ENCODE measurements around the gene FAM222A. TPM values are rescaled to one million over a fixed set of nuclear protein-coding genes. Genes with fewer than 3 reads are reported as not detected.

Gene FAM222A
- under 1 TPM; 0.11 to 0.63 TPM for total RNA-seq

DNA sequence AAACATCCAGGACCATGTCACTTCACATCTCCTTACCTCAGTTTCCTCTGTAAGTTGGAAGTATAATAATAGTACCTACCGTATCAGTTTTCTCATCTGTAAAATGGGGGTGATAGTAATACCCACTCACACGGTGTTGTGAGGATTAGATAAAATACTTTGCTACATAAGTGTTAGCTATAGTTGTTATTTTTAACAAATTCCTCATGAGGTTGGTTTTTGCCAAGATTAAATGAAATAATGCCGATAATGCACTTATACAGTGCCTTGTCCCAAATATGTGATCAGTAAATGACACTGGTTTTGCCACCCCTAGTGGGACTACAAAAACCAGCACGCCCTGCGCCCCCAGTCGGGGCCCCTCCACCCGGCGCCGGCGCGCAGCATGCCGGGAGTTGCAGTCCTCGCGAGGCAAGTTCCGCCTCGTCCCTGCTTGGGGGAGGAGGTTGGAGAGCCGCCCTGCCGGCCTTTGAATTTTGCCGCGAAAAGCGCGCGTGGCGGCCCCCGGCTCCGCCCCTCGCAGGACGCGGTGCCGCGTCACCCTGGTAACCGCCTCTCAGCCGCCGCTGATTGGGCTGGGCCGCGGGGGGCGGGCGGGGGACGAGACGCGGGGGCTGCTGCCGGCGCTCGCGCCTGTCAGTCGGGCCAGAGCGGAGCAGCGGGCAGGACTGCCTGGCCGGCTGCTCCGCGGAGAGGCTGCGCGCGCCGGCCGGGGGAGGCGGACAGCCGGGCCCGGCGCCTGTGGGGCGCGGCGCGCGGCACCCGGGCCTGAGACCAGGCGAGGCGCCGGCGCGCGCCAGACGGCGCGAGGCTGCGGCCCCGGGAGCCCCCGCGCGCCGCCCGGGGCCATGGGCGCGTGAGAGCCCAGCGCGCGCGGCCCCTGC lies at the start of gene FAM222A:
Gene FAM222A, plus strand, starts transcription at position 639 of the 884 bp plus-strand sequence. CDS start 30,322 bp downstream, outside the sequence.
- H3K4me3 Mint-ChIP-seq, result peak within 1 kb of the TSS; percentile 36
- peaks cover 5% of the 10 kb centered on the region for H3K4me1 Mint-ChIP-seq
- peak; percentile 93 for ATAC-seq (replicated peaks)
- H3K27me3 Mint-ChIP-seq, result peaks cover 15% of the 10 kb centered on the region
- no peaks in the 10 kb centered on the region for H3K9me3 Mint-ChIP-seq
- H3K36me3 Mint-ChIP-seq (ENCODE audit: low read depth), result no peaks in the 10 kb centered on the region
- H3K27ac Mint-ChIP-seq, result no peak within 1 kb of the TSS

DNA sequence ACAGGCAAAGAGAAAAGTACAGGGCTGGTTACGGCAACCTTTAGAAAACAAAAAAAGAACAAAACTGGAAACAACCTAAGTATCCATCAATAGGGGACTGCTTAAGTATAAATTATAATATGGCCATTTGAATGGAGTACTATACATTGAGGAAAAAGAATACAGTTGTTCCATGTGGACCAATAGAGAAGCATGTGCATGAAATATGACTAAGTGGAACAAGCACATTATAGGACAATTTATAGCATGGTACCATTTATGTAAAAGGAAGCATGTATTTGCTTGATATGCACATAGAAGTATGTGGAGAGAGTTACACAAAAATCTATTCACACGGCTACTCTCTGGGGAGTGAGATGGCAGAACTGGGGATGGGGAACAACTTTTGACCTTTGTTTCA lies 49.2 kb upstream of the FAM222A start:
- peaks cover 3% of the 10 kb centered on the region for H3K27me3 Mint-ChIP-seq
- no peaks in the 10 kb centered on the region for H3K36me3 Mint-ChIP-seq (ENCODE audit: low read depth)
- H3K4me3 Mint-ChIP-seq, result no peak overlapping the region
- H3K27ac Mint-ChIP-seq, result no peak overlapping the region
- no peaks in the 10 kb centered on the region for H3K4me1 Mint-ChIP-seq
- H3K9me3 Mint-ChIP-seq, result no peaks in the 10 kb centered on the region
- ATAC-seq (replicated peaks), result no peak

DNA sequence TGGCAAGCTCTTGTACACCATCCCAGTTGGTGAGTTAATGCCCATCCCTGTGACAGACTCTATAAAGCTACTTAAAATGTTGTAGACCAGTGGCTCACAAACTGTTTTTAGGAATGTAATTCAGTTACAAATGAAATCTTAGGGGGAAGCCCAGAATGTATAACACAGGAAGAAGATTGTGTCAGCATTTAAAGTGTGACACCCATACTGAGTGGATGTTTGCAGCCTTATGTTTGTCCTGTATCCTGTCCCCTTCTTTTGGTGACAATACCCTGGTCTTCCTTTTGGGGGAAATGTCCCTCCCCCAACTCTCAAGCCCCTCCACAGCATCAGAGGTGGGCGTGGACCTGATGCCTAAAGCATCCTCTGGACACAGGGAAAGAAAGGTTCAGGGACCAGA lies 47.6 kb upstream of the FAM222A start:
- H3K9me3 Mint-ChIP-seq, result no peaks in the 10 kb centered on the region
- no peaks in the 10 kb centered on the region for H3K36me3 Mint-ChIP-seq (ENCODE audit: low read depth)
- no peak overlapping the region for H3K4me3 Mint-ChIP-seq
- ATAC-seq (replicated peaks), result no peak
- H3K27ac Mint-ChIP-seq, result no peak overlapping the region
- no peaks in the 10 kb centered on the region for H3K4me1 Mint-ChIP-seq
- peaks cover 11% of the 10 kb centered on the region for H3K27me3 Mint-ChIP-seq

DNA sequence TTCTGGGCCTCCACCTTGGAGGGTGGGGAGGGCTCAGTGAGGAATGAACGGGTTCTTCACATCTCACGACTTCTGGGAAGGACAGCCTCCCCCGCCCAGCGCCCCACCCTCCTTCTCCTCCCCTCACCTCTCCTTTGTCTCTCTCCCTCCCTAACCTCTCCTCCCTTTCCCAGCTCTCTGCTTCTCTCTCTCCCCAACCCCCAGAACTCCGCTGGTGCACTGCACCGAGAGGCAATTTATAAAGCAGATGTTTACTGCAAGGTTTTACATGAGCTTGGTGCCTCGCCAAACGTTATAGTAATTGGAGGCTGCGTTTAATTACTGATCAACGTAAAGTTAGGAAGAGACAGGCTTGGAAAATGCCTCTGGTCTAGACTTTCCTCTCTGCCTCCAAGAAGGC lies 42.9 kb upstream of the FAM222A start:
- H3K9me3 Mint-ChIP-seq, result no peaks in the 10 kb centered on the region
- no peak overlapping the region for H3K4me3 Mint-ChIP-seq
- H3K27ac Mint-ChIP-seq, result no peak overlapping the region
- H3K27me3 Mint-ChIP-seq, result peaks cover 16% of the 10 kb centered on the region
- no peaks in the 10 kb centered on the region for H3K4me1 Mint-ChIP-seq
- ATAC-seq (replicated peaks), result no peak
- no peaks in the 10 kb centered on the region for H3K36me3 Mint-ChIP-seq (ENCODE audit: low read depth)

DNA sequence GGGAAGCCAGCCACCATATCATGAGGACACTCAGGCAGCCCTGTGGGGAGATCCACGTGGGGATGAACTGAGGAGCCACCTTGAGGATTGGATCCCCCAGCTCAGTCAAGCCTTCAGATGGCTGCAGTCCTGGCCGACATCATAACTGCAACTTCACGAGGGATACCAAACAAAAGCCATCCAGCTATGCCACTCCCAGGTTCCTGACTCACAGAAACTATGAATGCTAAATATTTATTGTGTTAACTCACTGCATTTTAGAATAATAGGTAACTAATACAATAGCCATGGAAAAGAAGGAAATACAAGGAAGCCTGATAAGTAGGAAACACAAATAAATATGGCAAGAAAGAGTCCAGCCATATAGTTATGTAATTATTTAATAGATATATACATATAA lies 42.1 kb upstream of the FAM222A start:
- no peaks in the 10 kb centered on the region for H3K36me3 Mint-ChIP-seq (ENCODE audit: low read depth)
- no peak for ATAC-seq (replicated peaks)
- H3K9me3 Mint-ChIP-seq, result no peaks in the 10 kb centered on the region
- no peak overlapping the region for H3K4me3 Mint-ChIP-seq
- no peaks in the 10 kb centered on the region for H3K4me1 Mint-ChIP-seq
- no peak overlapping the region for H3K27ac Mint-ChIP-seq
- peaks cover 16% of the 10 kb centered on the region for H3K27me3 Mint-ChIP-seq

DNA sequence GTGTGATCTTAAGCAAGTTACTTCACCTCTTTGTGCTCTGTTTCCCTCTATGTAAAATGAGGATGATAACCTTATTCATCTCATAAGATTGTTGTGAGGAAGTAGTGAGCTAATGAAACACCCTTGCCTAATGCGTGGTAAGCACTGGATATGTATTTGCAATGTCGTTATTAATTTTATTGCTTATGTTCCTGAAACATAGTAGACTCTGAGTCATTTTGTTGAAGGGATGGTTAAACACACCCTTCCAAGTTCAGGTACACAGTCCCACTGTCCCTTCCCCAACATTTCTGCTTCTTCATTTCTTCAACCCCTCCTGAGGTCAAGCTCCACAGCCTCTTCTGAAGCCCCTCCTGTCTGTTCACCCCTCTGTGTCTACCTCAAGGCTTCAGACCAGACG lies 40.2 kb upstream of the FAM222A start:
- no peak for ATAC-seq (replicated peaks)

DNA sequence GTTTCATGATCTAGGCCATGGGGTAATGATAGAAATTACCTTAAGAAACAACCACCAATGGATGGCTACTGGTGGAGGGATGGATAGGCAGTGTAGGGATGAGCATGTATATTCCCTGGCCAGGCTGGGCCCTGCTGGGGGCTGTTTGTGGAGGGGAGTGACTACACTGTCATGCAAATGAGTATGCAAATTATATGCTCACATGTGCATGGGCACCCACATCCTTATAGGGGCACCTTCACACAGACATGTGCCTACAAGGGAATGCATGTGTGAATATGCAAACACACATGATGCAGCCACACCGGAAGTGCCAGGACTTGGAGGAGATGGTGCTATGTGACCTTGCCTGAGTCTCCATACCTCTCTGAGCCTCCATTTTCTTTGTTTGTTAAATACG lies 39.7 kb upstream of the FAM222A start:
- no peak overlapping the region for H3K27ac Mint-ChIP-seq
- H3K36me3 Mint-ChIP-seq (ENCODE audit: low read depth), result no peaks in the 10 kb centered on the region
- no peak for ATAC-seq (replicated peaks)
- no peak overlapping the region for H3K4me3 Mint-ChIP-seq
- H3K27me3 Mint-ChIP-seq, result peaks cover 14% of the 10 kb centered on the region
- no peaks in the 10 kb centered on the region for H3K9me3 Mint-ChIP-seq
- no peaks in the 10 kb centered on the region for H3K4me1 Mint-ChIP-seq

More for the DNA sequence above, 40.2 kb upstream of the FAM222A start:
- Mint-ChIP-seq H3K27me3 (peaks cover 14% of the 10 kb centered on the region), H3K9me3 (no peaks in the 10 kb centered on the region), H3K36me3 (ENCODE audit: low read depth) (no peaks in the 10 kb centered on the region), H3K4me1 (no peaks in the 10 kb centered on the region), H3K27ac (no peak overlapping the region), H3K4me3 (no peak overlapping the region)

DNA sequence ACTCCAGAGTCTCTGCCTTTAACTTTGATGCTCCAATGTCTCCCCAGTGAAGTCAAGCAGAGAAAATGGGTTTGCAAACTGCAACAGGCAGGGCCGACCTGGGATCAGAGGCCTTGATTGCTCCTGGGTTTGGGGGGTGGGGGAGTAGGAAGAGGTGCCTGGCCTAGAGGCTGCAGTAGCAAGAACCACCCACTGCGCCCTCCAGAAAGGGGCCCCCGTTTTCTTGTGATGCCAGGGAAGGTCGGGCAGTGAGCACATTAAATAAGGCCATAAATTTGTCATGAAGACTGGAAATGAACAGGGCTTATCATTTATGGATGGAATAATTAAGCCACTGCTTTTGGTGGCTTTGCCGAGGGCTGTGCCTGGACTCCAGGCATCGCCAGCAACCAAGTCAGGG lies 38.2 kb upstream of the FAM222A start:
- Mint-ChIP-seq H3K9me3 (no peaks in the 10 kb centered on the region), H3K4me1 (no peaks in the 10 kb centered on the region), H3K36me3 (ENCODE audit: low read depth) (no peaks in the 10 kb centered on the region), H3K27ac (no peak overlapping the region), H3K4me3 (no peak overlapping the region), H3K27me3 (peaks cover 10% of the 10 kb centered on the region)
- no peak for ATAC-seq (replicated peaks)

DNA sequence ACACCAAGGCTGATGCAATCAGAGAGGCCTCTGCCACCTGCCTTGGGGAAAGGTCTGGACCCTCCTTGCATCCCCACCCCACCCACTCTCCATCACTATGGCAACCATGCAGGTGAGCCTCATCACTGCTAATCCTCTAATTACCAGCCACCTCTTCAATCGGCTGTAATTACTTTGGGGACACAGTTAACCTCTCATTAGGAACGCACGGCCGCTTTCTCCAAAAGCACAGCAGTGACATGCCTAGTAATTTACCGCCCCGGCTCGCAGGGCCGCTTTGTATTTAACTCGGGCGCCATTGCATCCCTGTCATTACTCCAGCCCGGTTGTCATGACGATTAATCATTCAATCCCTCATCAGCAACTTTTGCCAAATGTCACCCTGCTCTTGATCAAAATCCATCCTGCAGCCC lies 36.3 kb upstream of the FAM222A start:
- no peaks in the 10 kb centered on the region for H3K36me3 Mint-ChIP-seq (ENCODE audit: low read depth)
- H3K27me3 Mint-ChIP-seq, result no peaks in the 10 kb centered on the region
- H3K27ac Mint-ChIP-seq, result no peak overlapping the region
- H3K4me1 Mint-ChIP-seq, result no peaks in the 10 kb centered on the region
- H3K4me3 Mint-ChIP-seq, result no peak overlapping the region
- ATAC-seq (replicated peaks), result no peak
- H3K9me3 Mint-ChIP-seq, result no peaks in the 10 kb centered on the region

DNA sequence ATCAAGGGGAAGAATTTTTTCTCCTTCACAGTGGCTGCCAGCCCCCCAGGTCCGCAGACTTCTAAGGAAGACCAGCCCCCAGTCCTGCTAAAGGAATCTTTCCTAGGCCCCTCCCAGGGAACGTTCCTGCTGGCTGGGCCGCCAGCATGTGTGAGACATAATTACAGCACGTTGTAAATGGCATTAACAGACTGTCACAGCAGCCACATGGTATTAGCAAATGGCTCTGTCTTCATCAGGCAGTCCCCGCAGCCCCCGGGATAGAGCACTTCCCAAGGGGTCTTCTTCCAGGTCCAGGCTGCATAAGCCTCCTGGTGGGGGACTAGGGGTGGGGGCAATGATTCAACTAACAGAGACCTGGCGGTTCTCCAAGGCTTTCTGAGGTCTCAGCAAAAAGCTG lies 34.9 kb upstream of the FAM222A start:
- Mint-ChIP-seq H3K4me1 (no peaks in the 10 kb centered on the region), H3K27me3 (peaks cover 7% of the 10 kb centered on the region), H3K27ac (no peak overlapping the region), H3K36me3 (ENCODE audit: low read depth) (no peaks in the 10 kb centered on the region), H3K9me3 (peaks cover 3% of the 10 kb centered on the region), H3K4me3 (no peak overlapping the region)
- no peak for ATAC-seq (replicated peaks)

DNA sequence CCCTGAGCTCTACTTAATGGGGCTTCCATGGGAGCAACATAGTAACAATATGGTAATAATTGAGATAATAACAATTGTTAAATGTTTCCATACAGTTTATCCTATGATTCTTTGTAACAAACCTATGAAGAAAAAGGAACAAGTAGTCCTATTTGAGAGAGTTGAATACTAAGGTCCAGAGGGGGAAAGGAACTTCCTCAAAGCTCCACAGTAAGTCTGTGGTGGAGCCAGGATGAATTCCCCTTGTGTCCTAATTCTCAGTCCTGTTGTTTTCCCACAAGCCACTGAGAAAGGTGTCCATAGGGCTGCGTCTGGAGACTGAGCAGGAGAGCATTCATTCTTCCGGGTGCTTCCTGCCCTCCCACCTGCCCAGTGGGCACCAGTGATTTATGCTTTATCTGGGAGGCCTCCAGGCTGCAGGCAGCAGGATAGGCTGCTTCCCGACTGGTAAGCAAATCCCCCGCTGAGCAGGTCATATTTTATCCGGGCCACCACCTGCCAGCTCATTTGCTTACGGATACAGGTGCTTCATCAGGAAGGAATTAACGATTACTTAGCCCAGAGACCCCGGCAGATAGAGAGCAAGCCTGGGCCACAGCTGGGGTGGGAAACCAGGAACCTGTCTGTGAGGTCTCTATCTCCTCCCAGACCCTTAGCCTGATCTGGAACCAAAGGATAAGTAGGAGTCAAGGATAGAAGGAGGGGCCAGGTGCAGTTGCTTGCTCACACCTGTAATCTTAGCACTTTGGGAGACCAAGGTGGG lies 33.9 kb upstream of the FAM222A start:
- peaks cover 7% of the 10 kb centered on the region for H3K27me3 Mint-ChIP-seq
- no peaks in the 10 kb centered on the region for H3K36me3 Mint-ChIP-seq (ENCODE audit: low read depth)
- peaks cover 3% of the 10 kb centered on the region for H3K9me3 Mint-ChIP-seq
- ATAC-seq (replicated peaks), result no peak
- H3K4me3 Mint-ChIP-seq, result no peak overlapping the region
- no peaks in the 10 kb centered on the region for H3K4me1 Mint-ChIP-seq
- no peak overlapping the region for H3K27ac Mint-ChIP-seq

DNA sequence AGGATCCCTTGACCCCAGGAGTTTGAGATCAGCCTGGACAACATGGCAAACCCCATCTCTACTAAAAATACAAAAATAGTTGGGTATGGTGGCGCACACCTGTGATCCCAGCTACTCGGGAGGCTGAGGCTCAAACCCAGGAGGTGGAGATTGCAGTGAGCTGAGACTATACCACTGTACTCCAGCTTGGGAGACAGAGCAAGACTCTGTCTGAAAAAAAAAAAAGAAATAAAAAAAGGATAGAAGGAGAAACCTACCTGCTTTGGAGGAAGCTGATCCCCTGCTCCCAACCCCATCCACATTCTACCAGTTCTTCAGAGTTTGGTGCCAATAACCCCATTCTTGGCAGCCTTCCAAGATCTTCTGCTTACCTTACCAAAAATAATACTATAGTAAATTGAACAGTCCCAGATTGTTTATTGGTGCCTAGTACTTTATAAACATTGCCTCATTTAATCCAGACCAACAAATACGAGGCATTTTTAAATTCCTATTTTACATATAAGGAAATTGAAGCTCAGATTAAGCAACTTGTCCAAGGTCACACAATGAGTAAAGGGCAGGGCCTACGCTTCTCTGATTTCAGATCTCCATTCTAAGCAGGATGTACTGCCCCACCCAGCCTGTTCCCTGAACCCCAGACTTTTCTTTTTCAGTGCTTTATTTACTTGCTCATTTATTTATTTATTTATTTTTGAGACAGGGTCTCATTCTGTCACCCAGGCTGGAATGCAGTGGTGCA lies 33.2 kb upstream of the FAM222A start:
- no peaks in the 10 kb centered on the region for H3K4me1 Mint-ChIP-seq
- H3K27me3 Mint-ChIP-seq, result peaks cover 7% of the 10 kb centered on the region
- H3K36me3 Mint-ChIP-seq (ENCODE audit: low read depth), result no peaks in the 10 kb centered on the region
- no peak for ATAC-seq (replicated peaks)
- peaks cover 3% of the 10 kb centered on the region for H3K9me3 Mint-ChIP-seq
- no peak overlapping the region for H3K4me3 Mint-ChIP-seq
- no peak overlapping the region for H3K27ac Mint-ChIP-seq

DNA sequence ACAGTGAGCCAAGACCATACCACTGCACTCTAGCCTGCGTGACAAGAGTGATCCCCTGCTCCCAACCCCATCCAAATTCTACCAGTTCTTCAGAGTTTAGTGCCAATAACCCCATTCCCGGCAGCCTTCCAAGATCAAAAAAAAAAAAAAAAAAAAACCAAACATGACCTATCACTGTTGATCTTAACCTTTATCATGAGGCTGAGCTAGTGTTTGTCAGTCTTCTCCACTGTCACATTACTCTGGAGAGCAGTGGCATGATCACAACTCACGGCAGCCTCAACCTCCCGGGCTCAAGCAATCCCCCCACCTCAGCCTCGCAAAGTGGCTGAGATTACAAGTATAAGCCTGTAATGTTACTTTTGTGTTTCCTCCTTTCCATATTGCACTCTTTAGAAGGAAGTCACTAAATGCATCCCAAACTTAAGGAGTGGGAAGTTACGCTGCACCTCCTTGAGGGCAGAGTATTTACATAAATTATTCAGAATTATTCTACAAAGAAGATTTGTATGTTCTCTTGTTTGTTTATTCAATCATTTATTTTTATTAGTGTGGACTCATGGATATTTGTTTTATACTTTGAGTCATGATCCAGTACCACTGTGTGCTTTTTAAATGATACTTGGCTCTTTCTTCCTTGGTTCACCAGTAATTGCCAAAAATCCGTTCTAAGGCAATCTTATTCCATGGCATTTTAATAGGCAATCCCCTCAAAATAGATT lies 31.5 kb upstream of the FAM222A start:
- Mint-ChIP-seq H3K4me1 (no peaks in the 10 kb centered on the region), H3K36me3 (ENCODE audit: low read depth) (no peaks in the 10 kb centered on the region), H3K27ac (no peak overlapping the region), H3K27me3 (peaks cover 7% of the 10 kb centered on the region), H3K4me3 (no peak overlapping the region), H3K9me3 (peaks cover 3% of the 10 kb centered on the region)
- no peak for ATAC-seq (replicated peaks)

DNA sequence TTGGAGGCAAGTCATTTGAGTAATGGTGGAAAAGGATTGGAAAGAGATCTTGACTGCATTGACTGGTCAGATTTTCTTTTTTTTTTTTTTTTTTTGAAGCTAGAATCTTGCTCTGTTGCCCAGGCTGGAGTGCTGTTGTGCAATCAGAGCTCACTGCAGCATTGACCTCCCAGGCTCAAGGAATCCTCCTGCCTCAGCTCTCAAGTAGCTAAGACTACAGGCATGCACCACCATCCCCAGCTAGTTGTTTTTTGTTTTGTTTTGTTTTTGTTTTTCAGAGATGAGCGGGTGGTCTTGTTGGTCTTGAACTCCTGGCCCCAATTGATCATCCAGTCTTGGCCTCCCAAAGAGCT lies 30.9 kb upstream of the FAM222A start:
- H3K4me3 Mint-ChIP-seq, result no peak overlapping the region
- ATAC-seq (replicated peaks), result no peak
- no peaks in the 10 kb centered on the region for H3K4me1 Mint-ChIP-seq
- H3K9me3 Mint-ChIP-seq, result peaks cover 3% of the 10 kb centered on the region
- H3K36me3 Mint-ChIP-seq (ENCODE audit: low read depth), result no peaks in the 10 kb centered on the region
- H3K27ac Mint-ChIP-seq, result no peak overlapping the region
- peaks cover 7% of the 10 kb centered on the region for H3K27me3 Mint-ChIP-seq
